HCT116 (cell line): ENCODE measurements around the gene TOX3. TPM values are rescaled to one million over a fixed set of nuclear protein-coding genes. Genes with fewer than 3 reads are reported as not detected.

Source experiments
- ATAC-seq: fragments of 200-7000 bp; cut with Tn5 transposase; 2 replicates; pipeline ENCODE4 v1.9.1; 2020; ENCODE audit warnings: mild to moderate bottlenecking, moderate library complexity
- BruUV-seq: library from RNA; stranded (reverse); fragments of 400-500 nt; replicated peaks from 2 replicates; lab custom pipeline; 2021; lab: Mats Ljungman, UMichigan
- CTCF ChIA-PET: fragments of 300-600 bp; sonication (Branson Sonifier 250); formaldehyde crosslinking; loops from one replicate; lab custom pipeline; 2021; ENCODE audit warnings: antibody characterized with exemption; lab: Charles Lee
- POLR2A ChIA-PET: fragments of 300-600, 350-600 bp; sonication (Branson Sonifier 250); formaldehyde crosslinking; loops from one replicate; lab custom pipeline; 2021; ENCODE audit warnings: antibody characterized with exemption; lab: Charles Lee
- RAD21 ChIA-PET, 2 experiments: fragments of 300-600 bp; sonication (Branson Sonifier 250); formaldehyde crosslinking; loops; one replicate each; lab custom pipeline; 2023; ENCODE audit warnings: low total read pairs in 2 of 2; ENCODE audit not compliant: uncharacterized antibody in 2 of 2, unreplicated experiment in 2 of 2, low non-redundant PET in 1 of 2; lab: Charles Lee
- DNase-seq: peaks from one replicate; pipeline ENCODE4 v3.0.0-alpha.2; 2010; ENCODE audit warnings: low read depth, low spot score
- H2AFZ ChIP-seq: fragments of 200-600 bp; shearing (Covaris generic), sonication (generic); 2 replicates; pipeline ENCODE4 v1.6.1; 2017; ENCODE audit warnings: low read depth, mixed run types, mixed read lengths, antibody characterized with exemption, low read length; ENCODE audit not compliant: poor library complexity, severe bottlenecking
- H3K27ac ChIP-seq: 2 replicates; pipeline ENCODE4 v1.5.1; 2012; ENCODE audit warnings: low read depth, low read length
- H3K27me3 ChIP-seq: fragments of 200-600 bp; sonication (generic); 2 replicates; pipeline ENCODE4 v1.6.1; 2016; ENCODE audit warnings: mixed run types, low read length, mixed read lengths; ENCODE audit not compliant: insufficient read depth
- H3K36me3 ChIP-seq, 2 experiments: fragments of 200-500 bp in 1 of 2; fragments of 200-600 bp in 1 of 2; sonication (Bioruptor generic) in 1 of 2; sonication (generic) in 1 of 2; 2 replicates each; pipeline versions ENCODE4 v1.5.1 to v1.6.1; 2014 to 2016; ENCODE audit warnings: low read length in 2 of 2, inconsistent platforms in 1 of 2, mixed read lengths in 1 of 2, mixed run types in 1 of 2; ENCODE audit not compliant: insufficient read depth in 2 of 2, control insufficient read depth in 1 of 2
- H3K4me1 ChIP-seq, 2 experiments: fragments of 200-600 bp in 1 of 2; sonication (generic) in 1 of 2; 2 replicates each; pipeline versions ENCODE4 v1.5.1 to v1.6.1; 2012 to 2017; ENCODE audit warnings: low read length in 2 of 2, inconsistent platforms in 1 of 2, mild to moderate bottlenecking in 1 of 2, mixed read lengths in 1 of 2, mixed run types in 1 of 2, moderate library complexity in 1 of 2; ENCODE audit not compliant: insufficient read depth in 2 of 2, control insufficient read depth in 1 of 2
- H3K4me2 ChIP-seq: fragments of 200-600 bp; sonication (generic); 2 replicates; pipeline ENCODE4 v1.6.1; 2017; ENCODE audit warnings: mixed run types, low read length, mixed read lengths
- H3K4me3 ChIP-seq, 2 experiments: fragments of 200-600 bp in 1 of 2; sonication (generic) in 1 of 2; replicated peaks in 1 of 2; 2 replicates each; pipeline ENCODE4 v1.5.1; 2011 to 2016; ENCODE audit warnings: low read length in 2 of 2, control low read depth in 1 of 2, low read depth in 1 of 2, mild to moderate bottlenecking in 1 of 2, mixed read lengths in 1 of 2, mixed run types in 1 of 2
- H3K79me2 ChIP-seq: fragments of 200-600 bp; sonication (generic); 2 replicates; pipeline ENCODE4 v1.6.1; 2017; ENCODE audit warnings: mild to moderate bottlenecking, mixed run types, low read length, moderate library complexity, mixed read lengths; ENCODE audit not compliant: insufficient read depth
- H3K9ac ChIP-seq: fragments of 200-600 bp; sonication (generic); 2 replicates; pipeline ENCODE4 v1.6.1; 2016; ENCODE audit warnings: low read length, mixed read lengths
- H3K9me2 ChIP-seq: fragments of 200-600 bp; sonication (generic), shearing (Covaris generic); 2 replicates; pipeline ENCODE4 v1.6.1; 2017; ENCODE audit warnings: mixed run types, mild to moderate bottlenecking, moderate library complexity; ENCODE audit not compliant: insufficient read depth
- H3K9me3 ChIP-seq, 2 experiments: fragments of 200-500 bp in 1 of 2; fragments of 200-600 bp in 1 of 2; sonication (Bioruptor generic) in 1 of 2; sonication (generic) in 1 of 2; 2 replicates each; pipeline ENCODE4 v1.6.1; 2014 to 2017; ENCODE audit warnings: low read length in 2 of 2, mixed read lengths in 2 of 2, inconsistent platforms in 1 of 2, low read depth in 1 of 2, mild to moderate bottlenecking in 1 of 2, mixed run types in 1 of 2, moderate library complexity in 1 of 2; ENCODE audit not compliant: control insufficient read depth in 1 of 2, insufficient read depth in 1 of 2
- H4K20me1 ChIP-seq: fragments of 200-600 bp; sonication (generic), shearing (Covaris generic); 2 replicates; pipeline ENCODE4 v1.6.1; 2017; ENCODE audit warnings: mixed run types, mild to moderate bottlenecking, moderate library complexity; ENCODE audit not compliant: insufficient read depth
- CBX3 ChIP-seq: IDR thresholded peaks from 2 replicates; pipeline ENCODE4 v1.6.1; 2012; ENCODE audit warnings: low read depth
- CEBPB ChIP-seq: IDR thresholded peaks from 2 replicates; pipeline ENCODE4 v1.6.1; 2012; ENCODE audit warnings: low read depth
- EGR1 ChIP-seq: IDR thresholded peaks from 2 replicates; pipeline ENCODE4 v1.6.1; 2012; ENCODE audit warnings: low read depth
- EZH2phosphoT487 ChIP-seq: fragments of 200-600 bp; IDR thresholded peaks from 2 replicates; pipeline ENCODE4 v1.6.1; 2018; ENCODE audit warnings: antibody characterized with exemption, borderline replicate concordance
- FOSL1 ChIP-seq: IDR thresholded peaks from 2 replicates; pipeline ENCODE4 v1.6.1; 2012; ENCODE audit warnings: low read depth
- JUND ChIP-seq: IDR thresholded peaks from 2 replicates; pipeline ENCODE4 v1.6.1; 2012
- MAX ChIP-seq: IDR thresholded peaks from 2 replicates; pipeline ENCODE4 v1.6.1; 2012
- POLR2A ChIP-seq: IDR thresholded peaks from 2 replicates; pipeline ENCODE4 v1.7.0; 2011; ENCODE audit warnings: borderline replicate concordance; ENCODE audit not compliant: insufficient read depth, insufficient read length; ENCODE audit errors: extremely low read depth
- POLR2AphosphoS5 ChIP-seq: IDR thresholded peaks from 2 replicates; pipeline ENCODE4 v1.6.1; 2011; ENCODE audit warnings: mild to moderate bottlenecking, low read depth, low read length, moderate library complexity
- RAD21 ChIP-seq: IDR thresholded peaks from 2 replicates; pipeline ENCODE4 v1.6.1; 2012; ENCODE audit warnings: low read depth, mild to moderate bottlenecking
- SIN3A ChIP-seq: IDR thresholded peaks from 2 replicates; pipeline ENCODE4 v1.6.1; 2012; ENCODE audit warnings: low read depth
- SRF ChIP-seq: IDR thresholded peaks from 2 replicates; pipeline ENCODE4 v1.6.1; 2012; ENCODE audit warnings: low read depth
- TCF7L2 ChIP-seq: IDR thresholded peaks from 2 replicates; pipeline ENCODE4 v1.7.0; 2011; ENCODE audit warnings: borderline replicate concordance, inconsistent platforms; ENCODE audit not compliant: insufficient read depth, insufficient read length; ENCODE audit errors: extremely low read depth
- YY1 ChIP-seq: IDR thresholded peaks from 2 replicates; pipeline ENCODE4 v1.6.1; 2011; ENCODE audit warnings: low read length, low read depth, moderate library complexity, mild to moderate bottlenecking; ENCODE audit not compliant: insufficient replicate concordance; ENCODE audit errors: extremely low read depth
- ZFX ChIP-seq: fragments of 450-650 bp; IDR thresholded peaks from 2 replicates; pipeline ENCODE4 v1.6.1; 2017
- ZNF274 ChIP-seq: fragments of 200-500 bp; sonication (Bioruptor generic); IDR thresholded peaks from 2 replicates; pipeline ENCODE4 v1.6.1; 2014; ENCODE audit warnings: mild to moderate bottlenecking, low read depth, low read length, inconsistent platforms
- intact Hi-C: fragments of 100-400 bp; cut with micrococcal nuclease; formaldehyde crosslinking; loops from 2 replicates; pipeline ENCODE4 v1.10.0; 2022
- total RNA-seq: library from RNA; stranded (reverse); gene quantifications from one replicate; pipeline ENCODE4 v1.2.1, GENCODE V29; 2021; ENCODE audit not compliant: unreplicated experiment
- TF ChIP-seq, protein P1 (sequence below): IDR thresholded peaks from 2 replicates; pipeline ENCODE4 v1.6.1; 2011; ENCODE audit warnings: mild to moderate bottlenecking, low read length, moderate library complexity; ENCODE audit not compliant: insufficient replicate concordance; ENCODE audit errors: extremely low read depth
- TF ChIP-seq, protein P2 (sequence below): IDR thresholded peaks from 2 replicates; pipeline ENCODE4 v1.6.1; 2012; ENCODE audit warnings: low read depth

TOX3 gene
- total RNA-seq, 1 experiment from 2014 or later, result not detected

GRCh38 chr16:52450241-52450640 lies 96.7 kb downstream of the TOX3 start:
- ChIA-PET CTCF (no interaction called here), RAD21 (no interaction called here), POLR2A (no interaction called here)
- peaks cover 4 to 16% of the 10 kb centered on the region in 2 experiments; a peak in 2 of 4 replicates for H3K9me3 ChIP-seq
- no peaks in the 10 kb centered on the region for H3K9me2 ChIP-seq
- no TSS peak for BruUV-seq
- no peak for DNase-seq
- intact Hi-C loops, result no loop called here
- H2AFZ ChIP-seq, result no peak overlapping the region
- H3K36me3 ChIP-seq, result no peaks in the 10 kb centered on the region
- no peaks in the 10 kb centered on the region for H3K79me2 ChIP-seq
- no peak overlapping the region for H3K27ac ChIP-seq
- no peaks in the 10 kb centered on the region for H4K20me1 ChIP-seq
- no peaks in the 10 kb centered on the region for H3K27me3 ChIP-seq
- TF ChIP-seq POLR2A, result no peak
- TF ChIP-seq, all 23 proteins: peak for 0
- no peaks in the 10 kb centered on the region for H3K4me1 ChIP-seq
- no peak overlapping the region for H3K9ac ChIP-seq
- H3K4me3 ChIP-seq, result no peak overlapping the region
- ATAC-seq, result no peak
- H3K4me2 ChIP-seq, result no peak overlapping the region

DNA sequence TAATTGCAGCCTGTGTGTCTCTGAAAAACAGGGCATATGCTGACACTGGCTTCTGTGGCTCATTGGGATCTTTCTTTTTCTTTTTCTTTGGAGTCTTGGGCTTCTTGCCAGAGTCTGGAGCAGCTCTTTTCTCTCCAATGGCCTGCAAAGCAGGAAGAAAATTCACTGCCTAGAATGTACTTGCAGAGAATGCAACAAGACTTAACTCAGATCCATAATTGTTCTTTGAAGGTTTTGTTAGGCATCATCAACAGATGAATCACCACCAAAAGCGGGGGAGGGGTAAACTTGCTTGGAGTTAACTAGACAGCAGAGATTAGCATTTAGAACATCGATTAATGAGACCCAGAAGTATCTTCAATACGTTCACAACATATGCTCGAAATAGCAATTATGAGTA lies 100.9 kb downstream of the TOX3 start:
- Histone ChIP-seq H3K27ac (no peak overlapping the region), H3K79me2 (no peaks in the 10 kb centered on the region), H3K4me2 (no peak overlapping the region), H3K4me3 (no peak overlapping the region), H3K9ac (no peak overlapping the region), H2AFZ (no peak overlapping the region), H3K36me3 (no peaks in the 10 kb centered on the region), H3K4me1 (no peaks in the 10 kb centered on the region), H3K9me2 (no peaks in the 10 kb centered on the region), H4K20me1 (no peaks in the 10 kb centered on the region), H3K9me3 (peaks cover 4 to 25% of the 10 kb centered on the region in 2 experiments; a peak in 2 of 4 replicates), H3K27me3 (no peaks in the 10 kb centered on the region)
- DNase-seq (no peak), ATAC-seq (no peak)
- intact Hi-C loops, result no loop called here
- no TSS peak for BruUV-seq
- ChIA-PET RAD21 (no interaction called here), POLR2A (no interaction called here), CTCF (no interaction called here)
- no peak for TF ChIP-seq EGR1
- TF ChIP-seq RAD21, result no peak
- TF ChIP-seq TCF7L2, result no peak
- no peak for TF ChIP-seq JUND
- no peak for TF ChIP-seq CBX3
- TF ChIP-seq POLR2AphosphoS5, result no peak
- TF ChIP-seq MAX, result no peak
- TF ChIP-seq CEBPB, result no peak
- TF ChIP-seq EZH2phosphoT487, result no peak
- TF ChIP-seq, protein P1, sequence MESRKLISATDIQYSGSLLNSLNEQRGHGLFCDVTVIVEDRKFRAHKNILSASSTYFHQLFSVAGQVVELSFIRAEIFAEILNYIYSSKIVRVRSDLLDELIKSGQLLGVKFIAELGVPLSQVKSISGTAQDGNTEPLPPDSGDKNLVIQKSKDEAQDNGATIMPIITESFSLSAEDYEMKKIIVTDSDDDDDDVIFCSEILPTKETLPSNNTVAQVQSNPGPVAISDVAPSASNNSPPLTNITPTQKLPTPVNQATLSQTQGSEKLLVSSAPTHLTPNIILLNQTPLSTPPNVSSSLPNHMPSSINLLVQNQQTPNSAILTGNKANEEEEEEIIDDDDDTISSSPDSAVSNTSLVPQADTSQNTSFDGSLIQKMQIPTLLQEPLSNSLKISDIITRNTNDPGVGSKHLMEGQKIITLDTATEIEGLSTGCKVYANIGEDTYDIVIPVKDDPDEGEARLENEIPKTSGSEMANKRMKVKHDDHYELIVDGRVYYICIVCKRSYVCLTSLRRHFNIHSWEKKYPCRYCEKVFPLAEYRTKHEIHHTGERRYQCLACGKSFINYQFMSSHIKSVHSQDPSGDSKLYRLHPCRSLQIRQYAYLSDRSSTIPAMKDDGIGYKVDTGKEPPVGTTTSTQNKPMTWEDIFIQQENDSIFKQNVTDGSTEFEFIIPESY, result no peak
- no peak for TF ChIP-seq YY1
- TF ChIP-seq FOSL1, result no peak
- TF ChIP-seq ZFX, result no peak
- no peak for TF ChIP-seq SRF
- TF ChIP-seq, protein P2, sequence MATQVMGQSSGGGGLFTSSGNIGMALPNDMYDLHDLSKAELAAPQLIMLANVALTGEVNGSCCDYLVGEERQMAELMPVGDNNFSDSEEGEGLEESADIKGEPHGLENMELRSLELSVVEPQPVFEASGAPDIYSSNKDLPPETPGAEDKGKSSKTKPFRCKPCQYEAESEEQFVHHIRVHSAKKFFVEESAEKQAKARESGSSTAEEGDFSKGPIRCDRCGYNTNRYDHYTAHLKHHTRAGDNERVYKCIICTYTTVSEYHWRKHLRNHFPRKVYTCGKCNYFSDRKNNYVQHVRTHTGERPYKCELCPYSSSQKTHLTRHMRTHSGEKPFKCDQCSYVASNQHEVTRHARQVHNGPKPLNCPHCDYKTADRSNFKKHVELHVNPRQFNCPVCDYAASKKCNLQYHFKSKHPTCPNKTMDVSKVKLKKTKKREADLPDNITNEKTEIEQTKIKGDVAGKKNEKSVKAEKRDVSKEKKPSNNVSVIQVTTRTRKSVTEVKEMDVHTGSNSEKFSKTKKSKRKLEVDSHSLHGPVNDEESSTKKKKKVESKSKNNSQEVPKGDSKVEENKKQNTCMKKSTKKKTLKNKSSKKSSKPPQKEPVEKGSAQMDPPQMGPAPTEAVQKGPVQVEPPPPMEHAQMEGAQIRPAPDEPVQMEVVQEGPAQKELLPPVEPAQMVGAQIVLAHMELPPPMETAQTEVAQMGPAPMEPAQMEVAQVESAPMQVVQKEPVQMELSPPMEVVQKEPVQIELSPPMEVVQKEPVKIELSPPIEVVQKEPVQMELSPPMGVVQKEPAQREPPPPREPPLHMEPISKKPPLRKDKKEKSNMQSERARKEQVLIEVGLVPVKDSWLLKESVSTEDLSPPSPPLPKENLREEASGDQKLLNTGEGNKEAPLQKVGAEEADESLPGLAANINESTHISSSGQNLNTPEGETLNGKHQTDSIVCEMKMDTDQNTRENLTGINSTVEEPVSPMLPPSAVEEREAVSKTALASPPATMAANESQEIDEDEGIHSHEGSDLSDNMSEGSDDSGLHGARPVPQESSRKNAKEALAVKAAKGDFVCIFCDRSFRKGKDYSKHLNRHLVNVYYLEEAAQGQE, result no peak
- TF ChIP-seq ZNF274, result no peak
- TF ChIP-seq SIN3A, result no peak
